Measurements from ENCODE around the gene CDK18.
"Not testable (repeated sequence)": the region's sequence is repeated elsewhere in the genome, so short reads cannot be mapped to it uniquely, and the experiment has no call there.

The CDK18 gene

GRCh38 chr1:205481629-205482151 lies 22.8 kb upstream of the CDK18 start:
- 79 to 81% methylated on average over 12 to 15 of the region's 15 CpGs for WGBS, 2 experiments (ENCODE audit: insufficient coverage in 2 of 2)

GRCh38 chr1:205482587-205482986 lies 21.9 kb upstream of the CDK18 start:
- H3K27ac ChIP-seq (ENCODE audit: low read depth, low read length, severe bottlenecking); H3K4me3 ChIP-seq (ENCODE audit: extremely low read depth, insufficient read depth, low read length, poor library complexity, severe bottlenecking); H3K9me3 ChIP-seq (ENCODE audit: control insufficient read depth, low read length); H3K36me3 ChIP-seq (ENCODE audit: control insufficient read depth, insufficient read depth, low read length); H3K4me1 ChIP-seq (ENCODE audit: control insufficient read depth, insufficient read depth, low read length, poor library complexity, severe bottlenecking): not testable (repeated sequence)
- 87 to 95% methylated on average over 8 of the region's 11 CpGs for WGBS, 2 experiments (ENCODE audit: insufficient coverage in 2 of 2)

More at GRCh38 chr1:205481629-205482151, 22.8 kb upstream of the CDK18 start:
- H3K4me1 ChIP-seq (ENCODE audit: control insufficient read depth, insufficient read depth, low read length, poor library complexity, severe bottlenecking): no peaks in the 10 kb centered on the region
- H3K27ac ChIP-seq (ENCODE audit: low read depth, low read length, severe bottlenecking): no peak overlapping the region
- no peaks in the 10 kb centered on the region for H3K36me3 ChIP-seq (ENCODE audit: control insufficient read depth, insufficient read depth, low read length)
- no peaks in the 10 kb centered on the region for H3K9me3 ChIP-seq (ENCODE audit: control insufficient read depth, low read length)
- no peak overlapping the region for H3K4me3 ChIP-seq (ENCODE audit: extremely low read depth, insufficient read depth, low read length, poor library complexity, severe bottlenecking)

GRCh38 chr1:205483372-205483771 lies 21.1 kb upstream of the CDK18 start:
- Histone ChIP-seq H3K36me3 (ENCODE audit: control insufficient read depth, insufficient read depth, low read length) (no peaks in the 10 kb centered on the region), H3K27ac (ENCODE audit: low read depth, low read length, severe bottlenecking) (no peak overlapping the region), H3K4me3 (ENCODE audit: extremely low read depth, insufficient read depth, low read length, poor library complexity, severe bottlenecking) (no peak overlapping the region), H3K4me1 (ENCODE audit: control insufficient read depth, insufficient read depth, low read length, poor library complexity, severe bottlenecking) (no peaks in the 10 kb centered on the region), H3K9me3 (ENCODE audit: control insufficient read depth, low read length) (no peaks in the 10 kb centered on the region)
- WGBS, 2 experiments (ENCODE audit: insufficient coverage in 2 of 2): 70% methylated on average over 2 of the region's 2 CpGs

GRCh38 chr1:205484985-205485967 lies 19.2 kb upstream of the CDK18 start:
- WGBS, 2 experiments (ENCODE audit: insufficient coverage in 2 of 2): 8 to 29% methylated on average over 9 to 13 of the region's 13 CpGs

GRCh38 chr1:205486258-205486657 lies 18.2 kb upstream of the CDK18 start:
- no peaks in the 10 kb centered on the region for H3K9me3 ChIP-seq (ENCODE audit: control insufficient read depth, low read length)
- 86 to 94% methylated on average over 3 to 4 of the region's 6 CpGs for WGBS, 2 experiments (ENCODE audit: insufficient coverage in 2 of 2)
- H3K36me3 ChIP-seq (ENCODE audit: control insufficient read depth, insufficient read depth, low read length): no peaks in the 10 kb centered on the region
- no peaks in the 10 kb centered on the region for H3K4me1 ChIP-seq (ENCODE audit: control insufficient read depth, insufficient read depth, low read length, poor library complexity, severe bottlenecking)
- no peak overlapping the region for H3K27ac ChIP-seq (ENCODE audit: low read depth, low read length, severe bottlenecking)
- H3K4me3 ChIP-seq (ENCODE audit: extremely low read depth, insufficient read depth, low read length, poor library complexity, severe bottlenecking): no peak overlapping the region

More at GRCh38 chr1:205484985-205485967, 19.2 kb upstream of the CDK18 start:
- Histone ChIP-seq H3K9me3 (ENCODE audit: control insufficient read depth, low read length) (no peaks in the 10 kb centered on the region), H3K36me3 (ENCODE audit: control insufficient read depth, insufficient read depth, low read length) (no peaks in the 10 kb centered on the region), H3K27ac (ENCODE audit: low read depth, low read length, severe bottlenecking) (no peak overlapping the region), H3K4me3 (ENCODE audit: extremely low read depth, insufficient read depth, low read length, poor library complexity, severe bottlenecking) (no peak overlapping the region), H3K4me1 (ENCODE audit: control insufficient read depth, insufficient read depth, low read length, poor library complexity, severe bottlenecking) (no peaks in the 10 kb centered on the region)

GRCh38 chr1:205488074-205488723 lies 16.3 kb upstream of the CDK18 start:
- H3K27ac ChIP-seq (ENCODE audit: low read depth, low read length, severe bottlenecking): no peak overlapping the region
- H3K36me3 ChIP-seq (ENCODE audit: control insufficient read depth, insufficient read depth, low read length): no peaks in the 10 kb centered on the region
- H3K4me3 ChIP-seq (ENCODE audit: extremely low read depth, insufficient read depth, low read length, poor library complexity, severe bottlenecking): no peak overlapping the region
- no peaks in the 10 kb centered on the region for H3K9me3 ChIP-seq (ENCODE audit: control insufficient read depth, low read length)
- 43 to 55% methylated on average over 7 to 9 of the region's 9 CpGs for WGBS, 2 experiments (ENCODE audit: insufficient coverage in 2 of 2)
- H3K4me1 ChIP-seq (ENCODE audit: control insufficient read depth, insufficient read depth, low read length, poor library complexity, severe bottlenecking): peaks cover 13% of the 10 kb centered on the region

GRCh38 chr1:205491794-205492193 lies 12.7 kb upstream of the CDK18 start:
- WGBS, 2 experiments (ENCODE audit: insufficient coverage in 2 of 2): 50 to 89% methylated on average over 2 of the region's 4 CpGs

GRCh38 chr1:205492201-205492667 lies 12.2 kb upstream of the CDK18 start:
- Histone ChIP-seq H3K4me1 (ENCODE audit: control insufficient read depth, insufficient read depth, low read length, poor library complexity, severe bottlenecking) (peaks cover 18% of the 10 kb centered on the region), H3K9me3 (ENCODE audit: control insufficient read depth, low read length) (no peaks in the 10 kb centered on the region), H3K36me3 (ENCODE audit: control insufficient read depth, insufficient read depth, low read length) (no peaks in the 10 kb centered on the region), H3K4me3 (ENCODE audit: extremely low read depth, insufficient read depth, low read length, poor library complexity, severe bottlenecking) (no peak overlapping the region), H3K27ac (ENCODE audit: low read depth, low read length, severe bottlenecking) (no peak overlapping the region)
- 53 to 59% methylated on average over 2 of the region's 2 CpGs for WGBS, 2 experiments (ENCODE audit: insufficient coverage in 2 of 2)

More at GRCh38 chr1:205491794-205492193, 12.7 kb upstream of the CDK18 start:
- peaks cover 18% of the 10 kb centered on the region for H3K4me1 ChIP-seq (ENCODE audit: control insufficient read depth, insufficient read depth, low read length, poor library complexity, severe bottlenecking)
- no peaks in the 10 kb centered on the region for H3K36me3 ChIP-seq (ENCODE audit: control insufficient read depth, insufficient read depth, low read length)
- no peak overlapping the region for H3K27ac ChIP-seq (ENCODE audit: low read depth, low read length, severe bottlenecking)
- no peak overlapping the region for H3K4me3 ChIP-seq (ENCODE audit: extremely low read depth, insufficient read depth, low read length, poor library complexity, severe bottlenecking)
- H3K9me3 ChIP-seq (ENCODE audit: control insufficient read depth, low read length): no peaks in the 10 kb centered on the region

GRCh38 chr1:205492774-205493173 lies 11.7 kb upstream of the CDK18 start:
- Histone ChIP-seq H3K27ac (ENCODE audit: low read depth, low read length, severe bottlenecking) (no peak overlapping the region), H3K4me1 (ENCODE audit: control insufficient read depth, insufficient read depth, low read length, poor library complexity, severe bottlenecking) (peaks cover 18% of the 10 kb centered on the region), H3K9me3 (ENCODE audit: control insufficient read depth, low read length) (no peaks in the 10 kb centered on the region), H3K4me3 (ENCODE audit: extremely low read depth, insufficient read depth, low read length, poor library complexity, severe bottlenecking) (no peak overlapping the region), H3K36me3 (ENCODE audit: control insufficient read depth, insufficient read depth, low read length) (no peaks in the 10 kb centered on the region)
- 64 to 74% methylated on average over 4 to 6 of the region's 7 CpGs for WGBS, 2 experiments (ENCODE audit: insufficient coverage in 2 of 2)

GRCh38 chr1:205493241-205494085 lies 11.0 kb upstream of the CDK18 start:
- peaks cover 18% of the 10 kb centered on the region for H3K4me1 ChIP-seq (ENCODE audit: control insufficient read depth, insufficient read depth, low read length, poor library complexity, severe bottlenecking)
- H3K4me3 ChIP-seq (ENCODE audit: extremely low read depth, insufficient read depth, low read length, poor library complexity, severe bottlenecking): no peak overlapping the region
- H3K36me3 ChIP-seq (ENCODE audit: control insufficient read depth, insufficient read depth, low read length): no peaks in the 10 kb centered on the region
- no peak overlapping the region for H3K27ac ChIP-seq (ENCODE audit: low read depth, low read length, severe bottlenecking)
- H3K9me3 ChIP-seq (ENCODE audit: control insufficient read depth, low read length): no peaks in the 10 kb centered on the region
- 73 to 74% methylated on average over 6 to 7 of the region's 11 CpGs for WGBS, 2 experiments (ENCODE audit: insufficient coverage in 2 of 2)

Data from mesodermal cell (in vitro differentiated cells).